Measurements from ENCODE around the gene TRIM65.

Gene TRIM65

GRCh38 chr17:75917141-75917916 is 20.6 kb upstream of the TRIM65 start:
- DNase-seq: no peak

DNA sequence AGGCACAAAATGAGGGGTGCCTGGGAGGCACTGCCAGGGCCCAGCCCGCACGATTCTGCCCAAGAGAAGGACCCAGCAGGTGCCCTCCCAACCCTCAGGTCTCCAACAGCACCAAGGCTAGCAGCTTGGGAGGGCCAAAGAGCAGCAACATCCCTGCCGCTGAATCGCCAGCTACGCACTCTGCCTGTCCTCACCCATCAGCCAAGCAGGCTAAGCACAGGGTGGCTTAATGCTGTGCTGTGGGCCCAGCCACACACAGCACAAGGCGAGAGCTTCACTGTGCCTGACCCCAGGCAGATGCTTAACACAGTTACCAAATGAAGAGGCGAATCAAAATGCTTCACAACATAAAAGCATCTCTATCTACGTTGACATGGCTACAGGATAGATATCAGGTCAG is 18.5 kb upstream of the TRIM65 start:
- no peak for DNase-seq

DNA sequence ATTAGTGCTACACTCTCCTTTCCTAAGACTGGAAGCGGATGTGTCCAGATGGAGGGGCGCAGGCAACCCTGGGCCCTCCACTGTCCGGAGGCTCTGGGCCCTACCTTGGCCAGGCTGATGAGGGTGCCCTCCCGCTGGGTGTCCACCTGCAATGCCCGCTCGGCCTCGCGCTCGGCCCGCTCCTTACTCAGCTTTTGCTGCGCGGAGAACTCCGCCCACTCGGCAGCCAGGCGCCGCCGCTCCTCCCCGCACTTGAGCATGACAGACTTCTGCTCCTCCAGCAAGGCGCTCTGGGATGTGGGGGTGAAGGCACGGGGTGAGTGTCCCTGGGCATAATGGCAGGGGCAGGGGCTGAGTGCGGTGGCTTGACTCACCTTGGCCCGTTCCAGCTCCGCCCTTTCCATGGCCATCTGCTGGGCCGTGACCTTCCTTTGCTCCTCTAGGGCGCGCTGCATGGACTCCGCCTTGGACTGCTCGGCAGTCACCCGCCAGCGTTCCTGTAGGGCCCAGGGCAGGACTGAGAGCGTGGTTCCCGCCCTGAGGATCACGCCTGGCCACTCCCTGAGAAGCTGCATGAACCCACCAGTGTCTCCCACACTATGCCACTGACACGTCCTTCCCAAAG is 18.0 kb upstream of the TRIM65 start:
- DNase-seq: no peak

- DNase-seq: no peak
Observed at GRCh38 chr17:75913537-75914210, 16.9 kb upstream of the TRIM65 start.

- DNase-seq: peak; percentile 75
Observed at GRCh38 chr17:75910699-75911098, 13.9 kb upstream of the TRIM65 start.

- DNase-seq: no peak
Observed at GRCh38 chr17:75909812-75910274, 13.1 kb upstream of the TRIM65 start.

DNA sequence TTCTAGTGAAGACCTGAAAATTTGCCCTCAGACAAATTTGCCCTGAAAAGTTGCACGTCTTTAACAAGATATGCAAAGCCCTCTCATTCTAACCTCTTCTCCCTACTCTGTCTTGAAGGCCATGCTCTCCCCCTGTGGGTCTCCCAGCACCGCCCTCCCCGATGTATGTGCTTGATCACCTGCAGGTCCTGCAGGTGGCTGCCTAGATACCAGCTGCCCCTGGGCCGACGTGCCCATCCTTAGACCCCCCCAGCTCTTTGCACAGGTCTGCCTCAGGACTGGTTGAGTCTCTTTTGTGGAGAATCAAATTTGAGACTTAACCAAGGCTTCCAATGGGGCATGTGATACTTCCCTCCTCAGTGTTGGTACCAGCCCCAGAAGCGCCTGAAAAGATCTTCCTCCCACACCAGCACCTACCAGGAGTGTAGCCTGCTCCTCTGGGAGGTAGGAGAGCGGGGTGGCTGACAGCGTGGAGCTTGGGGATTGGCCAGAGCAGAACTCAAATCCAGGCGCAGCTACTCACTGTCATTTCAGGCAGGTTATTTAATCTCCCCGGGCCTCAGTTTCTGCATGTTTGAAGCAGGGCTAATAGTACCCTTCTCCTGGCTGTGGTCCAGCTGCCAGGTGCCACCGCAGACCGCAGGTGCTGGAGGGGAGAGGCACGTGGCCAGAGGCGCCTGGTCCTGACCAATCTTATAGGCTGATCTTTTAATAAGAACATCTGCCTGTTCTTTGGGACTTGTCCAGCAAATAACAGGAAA is 12.5 kb upstream of the TRIM65 start:
- peak; percentile 99 for DNase-seq

- DNase-seq: no peak
Observed at GRCh38 chr17:75908201-75908600, 11.4 kb upstream of the TRIM65 start.

GRCh38 chr17:75906143-75906884 is 9.6 kb upstream of the TRIM65 start:
- DNase-seq: no peak

DNA sequence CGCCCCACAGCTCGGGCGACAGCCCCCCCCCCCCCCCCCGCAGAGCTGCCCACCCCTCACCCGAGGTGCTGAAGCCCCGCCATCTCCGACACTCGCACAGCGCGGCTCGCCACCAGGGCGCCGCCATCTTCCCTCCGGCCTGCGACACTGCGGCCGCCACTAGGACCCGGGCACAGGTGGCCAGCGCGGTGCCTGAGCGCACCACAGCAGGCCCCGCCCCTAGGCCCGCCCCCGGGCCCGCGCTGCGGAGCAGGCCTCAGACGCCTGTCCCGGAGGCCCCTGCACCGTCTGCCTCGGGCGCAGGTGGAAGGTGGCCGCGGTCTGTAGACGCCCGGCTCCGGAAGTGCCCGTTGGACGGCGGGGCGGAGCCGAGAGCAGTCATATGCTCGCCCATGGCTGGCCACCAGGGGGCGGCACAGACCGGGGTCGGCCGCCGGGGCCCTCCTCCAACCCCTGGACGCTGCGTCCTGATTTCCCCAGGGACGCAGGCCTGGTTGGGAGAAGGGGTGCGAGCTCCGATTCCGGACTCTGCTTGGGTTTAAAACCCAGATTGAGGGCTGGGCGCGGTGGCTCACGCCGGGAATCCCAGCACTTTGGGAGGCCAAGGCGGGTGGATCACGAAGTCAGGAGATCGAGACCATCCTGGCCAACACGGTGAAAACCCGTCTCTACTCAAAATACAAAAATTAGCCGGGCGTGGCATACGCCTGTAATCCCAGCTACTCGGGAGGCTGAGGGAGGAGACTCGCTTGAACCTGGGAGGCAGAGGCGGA is 8.2 kb upstream of the TRIM65 start, which contains the start of gene MRPL38:
MRPL38 (minus strand) TSS at position 136 of the 773 bp plus-strand sequence; CDS start at position 127, 9 bp downstream.
- peak; percentile 98 for DNase-seq

DNA sequence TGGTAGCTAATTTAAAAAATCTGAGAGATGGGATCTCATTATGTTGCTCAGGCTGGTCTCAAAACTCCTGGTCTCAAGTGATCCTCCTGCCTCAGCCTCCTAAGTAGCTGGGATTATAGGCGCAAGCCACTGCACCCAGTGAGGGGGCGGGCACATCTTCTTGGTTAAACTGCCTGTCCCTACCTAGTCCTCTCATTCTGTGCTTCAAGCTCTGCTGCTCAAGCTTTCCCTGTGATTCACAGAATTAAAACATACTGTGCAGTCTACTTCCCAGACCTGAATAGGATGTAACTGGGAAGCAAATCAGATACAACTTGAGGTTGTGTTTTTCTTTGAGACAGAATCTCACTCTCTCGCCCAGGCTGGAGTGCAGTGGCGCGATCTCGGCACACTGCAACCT is 5.7 kb upstream of the TRIM65 start:
- DNase-seq: no peak

- DNase-seq: no peak
Observed at GRCh38 chr17:75901727-75902126, 5.0 kb upstream of the TRIM65 start.

GRCh38 chr17:75900691-75901533 is 4.2 kb upstream of the TRIM65 start:
- no peak for DNase-seq

DNA sequence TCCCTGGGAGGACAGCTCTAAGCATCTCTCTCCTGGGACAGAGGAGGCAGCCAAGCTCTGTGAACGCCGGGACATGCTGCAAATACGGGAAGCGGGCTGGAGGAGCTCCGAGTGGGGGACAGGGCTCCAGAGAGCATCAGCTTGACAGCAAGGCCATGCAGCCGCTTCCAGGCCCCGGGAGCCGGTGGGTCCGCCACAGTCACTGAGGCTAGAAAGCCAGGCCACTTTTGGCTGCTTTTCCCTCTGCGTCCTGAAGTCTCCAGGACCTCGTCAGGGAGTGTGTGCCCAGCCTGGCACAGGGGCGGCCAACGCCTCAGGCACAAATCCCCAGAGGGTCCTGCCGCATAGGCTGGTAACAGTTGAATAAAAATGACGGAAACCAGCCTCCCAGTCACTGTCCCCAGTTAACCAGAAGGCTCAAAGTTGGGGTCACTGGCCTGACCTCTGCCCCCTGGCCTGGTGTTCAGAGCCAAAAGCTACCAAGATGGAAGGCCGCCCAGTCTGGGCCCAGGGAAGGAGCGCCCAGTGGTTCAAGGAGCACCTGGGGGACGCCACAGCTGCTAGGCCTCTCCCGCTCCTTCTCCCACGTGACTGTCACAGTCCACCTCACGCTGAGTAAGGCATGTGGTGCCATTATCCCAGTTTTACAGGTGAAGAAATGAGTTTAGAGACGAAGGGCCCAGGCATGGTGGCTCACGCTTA is 3.2 kb upstream of the TRIM65 start:
- DNase-seq: no peak

DNA sequence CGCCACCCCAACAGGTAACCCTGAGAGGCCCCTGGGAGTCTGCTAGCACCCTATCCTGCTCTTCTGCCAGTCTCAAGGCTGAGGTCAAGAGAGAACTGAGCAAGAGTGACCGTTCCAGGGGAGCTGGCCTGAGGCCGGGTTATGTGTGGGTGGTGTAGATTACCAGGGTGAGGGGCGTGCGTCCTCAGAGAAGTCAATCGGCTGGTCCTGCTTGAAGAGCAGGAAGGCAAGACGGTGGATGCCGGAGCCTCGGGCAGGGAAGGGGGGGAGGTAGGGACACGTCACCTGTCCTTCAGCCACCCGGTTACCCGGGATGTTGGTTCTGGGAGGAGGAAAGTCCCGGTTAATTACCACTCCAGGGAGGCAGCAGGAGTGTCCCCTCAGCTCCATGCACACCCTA is 2.6 kb upstream of the TRIM65 start:
- DNase-seq: no peak

DNA sequence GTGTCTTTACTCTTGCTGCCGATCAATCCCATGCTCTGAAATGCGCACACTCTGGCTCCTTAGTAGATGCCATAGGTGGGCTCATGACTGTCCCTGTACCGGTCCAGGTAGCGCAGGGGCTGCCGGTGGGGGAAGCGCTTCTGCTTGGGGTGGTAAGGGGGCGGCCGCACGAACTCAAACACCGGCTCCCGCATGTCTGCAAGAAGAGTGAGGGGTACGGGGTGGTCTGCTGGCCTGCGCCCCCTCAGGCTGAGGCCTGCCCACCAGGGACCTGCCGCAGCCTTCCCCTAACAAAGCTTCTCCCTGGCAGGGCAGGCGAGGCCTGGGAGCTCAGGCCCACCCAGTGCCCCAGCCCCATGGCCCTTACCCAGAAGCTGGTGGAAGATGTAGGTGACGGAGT is 2.0 kb upstream of the TRIM65 start:
- no peak for DNase-seq

DNA sequence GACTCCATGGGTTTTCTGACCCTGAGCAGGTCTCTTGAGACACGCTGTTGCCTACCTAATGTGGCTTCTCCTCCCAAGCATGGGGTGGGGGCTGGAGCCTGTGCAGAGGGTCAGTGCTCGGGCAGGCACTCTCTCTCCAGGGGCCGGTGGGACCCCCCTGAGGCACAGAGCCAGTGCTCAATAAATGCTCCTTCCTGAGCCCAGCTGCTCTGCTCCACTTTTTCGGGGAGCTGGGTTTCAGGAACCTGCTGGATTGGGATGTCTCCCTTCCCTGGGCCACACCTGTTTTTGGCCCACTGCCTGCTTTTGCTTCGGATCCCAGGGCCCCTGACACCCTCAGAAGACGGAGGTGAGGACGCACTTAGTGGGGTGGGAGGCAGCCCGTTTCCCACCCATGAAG is 1.3 kb upstream of the TRIM65 start:
- no peak for DNase-seq

DNA sequence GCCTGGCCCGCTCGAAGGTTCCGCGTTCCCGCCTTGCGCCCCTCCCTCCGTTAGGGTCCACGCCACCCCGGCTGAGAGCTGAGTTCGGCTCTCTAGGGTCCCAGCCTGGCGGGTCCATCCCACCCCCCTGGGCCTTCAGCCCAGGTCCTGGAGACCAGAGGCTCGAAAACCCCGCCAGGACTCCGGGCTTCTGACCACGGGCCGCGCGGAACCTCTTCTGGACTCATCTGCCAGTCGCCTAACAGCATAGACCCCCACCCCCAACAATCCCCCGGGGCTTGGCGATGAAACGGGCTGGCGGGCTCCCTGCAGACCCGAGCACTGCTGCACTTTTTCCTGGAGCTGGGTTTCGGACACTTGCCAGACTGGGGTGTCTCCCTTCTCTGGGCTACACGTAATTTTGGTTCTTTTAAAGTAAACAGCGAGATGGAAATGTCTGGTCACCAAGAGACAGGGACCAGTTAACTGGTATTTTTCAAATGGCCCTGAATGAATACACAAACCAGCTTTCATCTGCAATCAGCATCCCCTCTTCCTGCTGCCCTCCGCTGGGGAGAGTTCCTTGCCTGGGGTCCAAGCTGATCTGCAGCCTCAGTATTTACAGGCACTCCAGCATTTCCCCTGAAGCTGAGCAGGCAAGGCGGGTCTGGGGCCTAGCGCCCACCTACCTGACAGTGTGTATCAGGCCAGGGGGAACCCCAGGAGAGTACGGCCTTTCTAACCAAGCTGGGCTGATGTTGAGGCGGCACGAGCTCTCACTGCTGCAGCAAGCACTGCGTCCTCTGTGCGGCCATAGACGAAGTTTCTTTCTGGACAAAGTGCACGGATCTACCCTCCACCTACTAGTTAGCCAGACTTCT is 639 bp upstream of the TRIM65 start:
- no peak for DNase-seq
